Measurements from ENCODE around the gene B4GALT6. TPM values are rescaled to one million over a fixed set of nuclear protein-coding genes. Genes with fewer than 3 reads are reported as not detected.

The B4GALT6 gene
- total RNA-seq, 1 donor from 2014 or later: 0.32 TPM

GRCh38 chr18:31581498-31582197 lies 102.7 kb downstream of the B4GALT6 start:
- no peaks in the 10 kb centered on the region for H3K9me3 ChIP-seq
- no peaks in the 10 kb centered on the region for H3K27me3 ChIP-seq
- TF ChIP-seq, protein P1, sequence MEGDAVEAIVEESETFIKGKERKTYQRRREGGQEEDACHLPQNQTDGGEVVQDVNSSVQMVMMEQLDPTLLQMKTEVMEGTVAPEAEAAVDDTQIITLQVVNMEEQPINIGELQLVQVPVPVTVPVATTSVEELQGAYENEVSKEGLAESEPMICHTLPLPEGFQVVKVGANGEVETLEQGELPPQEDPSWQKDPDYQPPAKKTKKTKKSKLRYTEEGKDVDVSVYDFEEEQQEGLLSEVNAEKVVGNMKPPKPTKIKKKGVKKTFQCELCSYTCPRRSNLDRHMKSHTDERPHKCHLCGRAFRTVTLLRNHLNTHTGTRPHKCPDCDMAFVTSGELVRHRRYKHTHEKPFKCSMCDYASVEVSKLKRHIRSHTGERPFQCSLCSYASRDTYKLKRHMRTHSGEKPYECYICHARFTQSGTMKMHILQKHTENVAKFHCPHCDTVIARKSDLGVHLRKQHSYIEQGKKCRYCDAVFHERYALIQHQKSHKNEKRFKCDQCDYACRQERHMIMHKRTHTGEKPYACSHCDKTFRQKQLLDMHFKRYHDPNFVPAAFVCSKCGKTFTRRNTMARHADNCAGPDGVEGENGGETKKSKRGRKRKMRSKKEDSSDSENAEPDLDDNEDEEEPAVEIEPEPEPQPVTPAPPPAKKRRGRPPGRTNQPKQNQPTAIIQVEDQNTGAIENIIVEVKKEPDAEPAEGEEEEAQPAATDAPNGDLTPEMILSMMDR (IDR thresholded peaks at IDR 0.05): no peak
- intact Hi-C loops (cut with DNase I): no loop called here
- no peaks in the 10 kb centered on the region for H3K4me1 ChIP-seq
- no peak overlapping the region for H3K4me3 ChIP-seq
- DNase-seq (ENCODE audit: low spot score in 2 of 2): no peak
- no peaks in the 10 kb centered on the region for H3K36me3 ChIP-seq
- H3K27ac ChIP-seq: no peak overlapping the region

GRCh38 chr18:31579375-31579774 lies 105.0 kb downstream of the B4GALT6 start:
- intact Hi-C loops (cut with DNase I): no loop called here
- Histone ChIP-seq H3K4me1 (no peaks in the 10 kb centered on the region), H3K9me3 (no peaks in the 10 kb centered on the region), H3K27me3 (no peaks in the 10 kb centered on the region), H3K36me3 (no peaks in the 10 kb centered on the region), H3K4me3 (no peak overlapping the region), H3K27ac (no peak overlapping the region)
- DNase-seq (ENCODE audit: low spot score in 2 of 2): no peak
- TF ChIP-seq, protein P1 (IDR thresholded peaks at IDR 0.05): no peak

DNA sequence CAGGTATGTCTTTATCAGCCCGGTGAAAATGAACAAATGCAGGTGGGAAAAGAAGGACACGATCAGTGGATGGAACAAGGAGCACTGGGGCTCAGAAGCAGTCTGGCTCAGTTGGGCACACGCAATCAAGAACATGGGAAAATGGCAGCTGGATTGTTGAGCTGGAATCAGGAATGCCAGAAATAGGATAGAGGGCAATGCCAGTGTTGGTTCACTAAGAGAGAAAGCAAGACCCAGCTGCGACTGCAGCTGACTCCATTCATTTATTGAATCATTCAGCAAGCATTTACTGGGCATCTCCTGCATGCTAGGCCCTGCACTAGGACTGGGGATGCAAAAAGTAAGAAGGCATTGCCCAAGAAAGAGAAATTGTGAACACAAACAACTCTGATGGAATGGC lies 106.3 kb downstream of the B4GALT6 start:
- H3K36me3 ChIP-seq: no peaks in the 10 kb centered on the region
- H3K27ac ChIP-seq: no peak overlapping the region
- no peaks in the 10 kb centered on the region for H3K27me3 ChIP-seq
- H3K4me1 ChIP-seq: no peaks in the 10 kb centered on the region
- TF ChIP-seq, protein P1 (IDR thresholded peaks at IDR 0.05): no peak
- H3K4me3 ChIP-seq: no peak overlapping the region
- H3K9me3 ChIP-seq: no peaks in the 10 kb centered on the region
- no peak for DNase-seq (ENCODE audit: low spot score in 2 of 2)
- intact Hi-C loops (cut with DNase I): no loop called here

- TF ChIP-seq, protein P1 (IDR thresholded peaks at IDR 0.05): no peak
- Histone ChIP-seq H3K4me1 (no peaks in the 10 kb centered on the region), H3K27ac (no peak overlapping the region), H3K27me3 (no peaks in the 10 kb centered on the region), H3K4me3 (no peak overlapping the region), H3K9me3 (no peaks in the 10 kb centered on the region), H3K36me3 (no peaks in the 10 kb centered on the region)
- intact Hi-C loops (cut with DNase I): no loop called here
- DNase-seq (ENCODE audit: low spot score in 2 of 2): no peak
These were observed 107.2 kb downstream of the B4GALT6 start for GRCh38 chr18:31577195-31577594.

DNA sequence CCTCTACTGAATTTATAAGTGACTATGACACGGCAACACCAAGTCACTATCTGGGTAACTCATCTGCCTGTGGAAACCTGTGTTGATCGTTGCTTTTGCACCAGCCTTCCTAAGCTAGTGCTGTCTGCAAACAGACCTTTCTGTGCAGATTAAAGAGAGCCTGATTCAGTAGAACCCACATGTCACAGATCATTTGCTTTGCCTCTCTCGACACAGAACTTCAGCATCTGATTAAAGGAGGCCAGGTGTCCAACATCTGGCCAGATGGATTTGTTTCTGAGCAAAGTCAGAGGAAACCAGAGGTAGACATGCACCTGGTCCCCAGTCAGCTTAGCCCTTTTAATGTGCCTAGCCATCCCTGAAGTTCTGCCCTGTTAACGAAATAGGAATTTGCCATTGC lies 107.7 kb downstream of the B4GALT6 start:
- no peaks in the 10 kb centered on the region for H3K4me1 ChIP-seq
- H3K36me3 ChIP-seq: no peaks in the 10 kb centered on the region
- no peaks in the 10 kb centered on the region for H3K9me3 ChIP-seq
- no peak for DNase-seq (ENCODE audit: low spot score in 2 of 2)
- no peak overlapping the region for H3K4me3 ChIP-seq
- H3K27me3 ChIP-seq: no peaks in the 10 kb centered on the region
- no peak overlapping the region for H3K27ac ChIP-seq
- TF ChIP-seq, protein P1 (IDR thresholded peaks at IDR 0.05): no peak
- intact Hi-C loops (cut with DNase I): no loop called here

Data from ascending aorta (tissue), 2 donors.